ENCODE data around the gene SLC12A8. TPM values are rescaled to one million over a fixed set of nuclear protein-coding genes. Genes with fewer than 3 reads are reported as not detected.
A peak's percentile ranks its signal among the peaks of the same experiment; 100 is the strongest.

The SLC12A8 gene
- total and polyA plus RNA-seq, 10 of the 15 experiments (the other 5 are each of a cell fraction or from before 2014, with no cell fraction given): 2.5 to 71.6 (median 50.1) TPM

- in situ Hi-C loops (cut with MboI): no loop called here
- no peak for DNase-seq (ENCODE audit: low read depth, low spot score)
- no peaks in the 10 kb centered on the region for H3K79me2 ChIP-seq (ENCODE audit: control insufficient read depth, insufficient read depth, low read length)
- no TSS peak for BruUV-seq (replicated peaks)
- H3K36me3 ChIP-seq (ENCODE audit: control insufficient read depth in 2 of 2, insufficient read depth in 2 of 2, low read length in 1 of 2): no peaks in the 10 kb centered on the region
- no peaks in the 10 kb centered on the region for H3K27me3 ChIP-seq (replicated peaks in 1 of 2; ENCODE audit: control insufficient read depth in 2 of 2, insufficient read depth in 2 of 2, low read length in 1 of 2)
- H2AFZ ChIP-seq (ENCODE audit: control insufficient read depth, low read depth, low read length): no peak overlapping the region
- no peak overlapping the region for H3K4me2 ChIP-seq (ENCODE audit: control insufficient read depth, insufficient read depth)
- CTCF ChIA-PET: interaction anchor here (0.9 to 2.7 kb wide), 3 partner anchors 12 to 27 kb away, joined by 3 to 14 read pairs (median 4); no protein-coding TSS in a partner anchor
- WGBS (ENCODE audit: insufficient coverage, insufficient replicate concordance, low lambda C conversion rate, missing lambda C conversion rate): 80% methylated on average over 6 of the region's 6 CpGs
- FAIRE-seq: no peak
- RAD21 ChIA-PET (ENCODE audit: unreplicated experiment): interaction anchor here (0.9 to 6.9 kb wide), 2 partner anchors 14 to 83 kb away, joined by 3 to 49 read pairs; no protein-coding TSS in a partner anchor
- peaks cover 85% of the 10 kb centered on the region for H3K4me1 ChIP-seq (ENCODE audit: control insufficient read depth, insufficient read depth, low read length)
- H3K4me3 ChIP-seq: no peak overlapping the region
- H3K27ac ChIP-seq (ENCODE audit: control insufficient read depth, insufficient read depth): peak overlapping the region; percentile 38
- no peak overlapping the region for H3K9ac ChIP-seq (ENCODE audit: control insufficient read depth, insufficient read depth, low read length)
- POLR2A ChIA-PET: interaction anchor here (2.8 kb wide), 1 partner anchor 15 kb away, joined by 11 read pairs; no protein-coding TSS in a partner anchor
- intact Hi-C loops (cut with micrococcal nuclease; ENCODE audit: unreplicated experiment): no loop called here
- H4K20me1 ChIP-seq (ENCODE audit: control insufficient read depth, insufficient read depth): no peaks in the 10 kb centered on the region
- no peak for ATAC-seq
- no peaks in the 10 kb centered on the region for H3K9me3 ChIP-seq (replicated peaks; ENCODE audit: control insufficient read depth, insufficient read depth, low read length)
- SMC1A ChIA-PET (ENCODE audit: uncharacterized antibody, unreplicated experiment): interaction anchor here (1.3 to 6.2 kb wide), 5 partner anchors 14 to 81 kb away, joined by 3 to 91 read pairs (median 6); no protein-coding TSS in a partner anchor
- TF ChIP-seq TBL1XR1 (IDR thresholded peaks at IDR 0.05; ENCODE audit: low read depth, low read length): no peak
- no peak for TF ChIP-seq PML (IDR thresholded peaks at IDR 0.05; ENCODE audit: low read length)
- TF ChIP-seq MEF2A (IDR thresholded peaks at IDR 0.05; ENCODE audit: insufficient read depth, low read depth, low read length): no peak
- no peak for TF ChIP-seq PBX3 (IDR thresholded peaks at IDR 0.05; ENCODE audit: insufficient replicate concordance, low read depth, low read length)
- no peak for TF ChIP-seq ZNF217 (IDR thresholded peaks at IDR 0.05)
- no peak for TF ChIP-seq SMAD5 (IDR thresholded peaks at IDR 0.05; ENCODE audit: low read depth)
- no peak for TF ChIP-seq IRF5 (IDR thresholded peaks at IDR 0.05; ENCODE audit: borderline replicate concordance)
- no peak for TF ChIP-seq NR2C1 (IDR thresholded peaks at IDR 0.05)
- no peak for TF ChIP-seq ZNF207 (IDR thresholded peaks at IDR 0.05; ENCODE audit: borderline replicate concordance)
- no peak for TF ChIP-seq CBFB (IDR thresholded peaks at IDR 0.05; ENCODE audit: low read depth)
- TF ChIP-seq SIN3A (IDR thresholded peaks at IDR 0.05; ENCODE audit: low read depth, low read length): no peak
Observed at GRCh38 chr3:125134952-125135351, 77.6 kb downstream of the SLC12A8 start.
